Fibroblast of the conjunctiva (primary cell): ENCODE results near the gene ZNF750.

Experiments used
- DNase-seq: peaks from one replicate; pipeline ENCODE4 v3.0.0-alpha.2; 2010; ENCODE audit warnings: low read depth

ZNF750 gene

GRCh38 chr17:82812058-82812457 is 27.8 kb downstream of the ZNF750 start:
- DNase-seq, result no peak

- DNase-seq, result no peak
These were observed 29.0 kb downstream of the ZNF750 start for GRCh38 chr17:82810644-82811430.

GRCh38 chr17:82808921-82809905 is 30.6 kb downstream of the ZNF750 start:
- no peak for DNase-seq

GRCh38 chr17:82808006-82808405 is 31.8 kb downstream of the ZNF750 start:
- DNase-seq, result no peak

GRCh38 chr17:82807562-82807961 is 32.3 kb downstream of the ZNF750 start:
- DNase-seq, result no peak

- no peak for DNase-seq
These were observed 32.7 kb downstream of the ZNF750 start for GRCh38 chr17:82807101-82807500.

GRCh38 chr17:82806645-82807044 is 33.2 kb downstream of the ZNF750 start:
- DNase-seq, result no peak

GRCh38 chr17:82805823-82806222 is 34.0 kb downstream of the ZNF750 start:
- DNase-seq, result no peak

- DNase-seq, result no peak
These were observed 34.6 kb downstream of the ZNF750 start for GRCh38 chr17:82805254-82805653.

- DNase-seq, result peak; percentile 78
These were observed 35.2 kb downstream of the ZNF750 start for GRCh38 chr17:82804442-82805191.

GRCh38 chr17:82803606-82804005 is 36.2 kb downstream of the ZNF750 start:
- no peak for DNase-seq

GRCh38 chr17:82803185-82803584 is 36.6 kb downstream of the ZNF750 start:
- DNase-seq, result no peak

GRCh38 chr17:82802075-82802780 is 37.6 kb downstream of the ZNF750 start:
- peak; percentile 6 for DNase-seq

- DNase-seq, result no peak
These were observed 38.3 kb downstream of the ZNF750 start for GRCh38 chr17:82801377-82801970.

GRCh38 chr17:82800885-82801284 is 38.9 kb downstream of the ZNF750 start:
- DNase-seq, result no peak

GRCh38 chr17:82799591-82799990 is 40.2 kb downstream of the ZNF750 start:
- DNase-seq, result no peak

- DNase-seq, result no peak
These were observed 41.1 kb downstream of the ZNF750 start for GRCh38 chr17:82798752-82799151.

- DNase-seq, result no peak
These were observed 42.8 kb downstream of the ZNF750 start for GRCh38 chr17:82797061-82797460.

- no peak for DNase-seq
These were observed 44.2 kb downstream of the ZNF750 start for GRCh38 chr17:82795615-82796014.

- DNase-seq, result no peak
These were observed 44.9 kb downstream of the ZNF750 start for GRCh38 chr17:82794781-82795482.
